GM12878 (cell line): Measurements from ENCODE around the gene KCNIP3. TPM values are rescaled to one million over a fixed set of nuclear protein-coding genes. Genes with fewer than 3 reads are reported as not detected.
A peak's percentile ranks its signal among the peaks of the same experiment; 100 is the strongest.

Experiments used
- ATAC-seq: fragments of 200-7000 bp; cut with Tn5 transposase; 3 replicates; pipeline ENCODE4 v1.9.1; 2020; ENCODE audit warnings: mild to moderate bottlenecking, moderate library complexity
- BruUV-seq: library from RNA; stranded (reverse); fragments of 400-500 nt; replicated peaks from 2 replicates; lab custom pipeline; 2021; lab: Mats Ljungman, UMichigan
- CTCF ChIA-PET: fragments of 300-600 bp; sonication (Branson Sonifier 250); formaldehyde crosslinking; extraction: SDS; loops from one replicate; lab custom pipeline; 2021; ENCODE audit warnings: inconsistent platforms; lab: Yijun Ruan, JAX
- POLR2A ChIA-PET: fragments of 350-600 bp; formaldehyde crosslinking; extraction: SDS; loops from one replicate; lab custom pipeline; 2021; ENCODE audit warnings: inconsistent platforms; lab: Charles Lee
- RAD21 ChIA-PET: fragments of 300-600 bp; sonication (Branson Sonifier 250); formaldehyde crosslinking; loops from one replicate; lab custom pipeline; 2023; ENCODE audit warnings: antibody characterized with exemption; ENCODE audit not compliant: unreplicated experiment; lab: Charles Lee
- SMC1A ChIA-PET: fragments of 300-600 bp; sonication (Branson Sonifier 250); formaldehyde crosslinking; loops from one replicate; lab custom pipeline; 2023; ENCODE audit not compliant: unreplicated experiment, uncharacterized antibody; lab: Charles Lee
- DNase-seq: peaks from one replicate; pipeline ENCODE4 v3.0.0-alpha.2; 2011; ENCODE audit warnings: low read depth, low spot score
- FAIRE-seq: peaks from 3 replicates; lab custom pipeline; 2011; peaks lifted over from hg19 to GRCh38; lab: Jason Lieb, UNC
- H2AFZ ChIP-seq: 2 replicates; pipeline ENCODE4 v1.6.0; 2011; ENCODE audit warnings: low read depth, low read length, control low read depth; ENCODE audit not compliant: control insufficient read depth
- H3K27ac ChIP-seq: 2 replicates; pipeline ENCODE4 v1.5.1; 2011; ENCODE audit warnings: control low read depth; ENCODE audit not compliant: control insufficient read depth, insufficient read depth
- H3K27me3 ChIP-seq, 2 experiments: replicated peaks in 1 of 2; 2 replicates each; pipeline versions ENCODE4 v1.6.0 to v1.6.1; 2011; ENCODE audit warnings: low read length in 1 of 2; ENCODE audit not compliant: control insufficient read depth in 2 of 2, insufficient read depth in 2 of 2
- H3K36me3 ChIP-seq, 2 experiments: 2 replicates each; pipeline ENCODE4 v1.5.1; 2011; ENCODE audit warnings: low read length in 1 of 2; ENCODE audit not compliant: control insufficient read depth in 2 of 2, insufficient read depth in 2 of 2
- H3K4me1 ChIP-seq: 2 replicates; pipeline ENCODE4 v1.6.1; 2011; ENCODE audit warnings: mild to moderate bottlenecking, low read length, moderate library complexity, mixed read lengths; ENCODE audit not compliant: control insufficient read depth, insufficient read depth
- H3K4me2 ChIP-seq: 2 replicates; pipeline ENCODE4 v1.6.0; 2011; ENCODE audit warnings: control low read depth; ENCODE audit not compliant: control insufficient read depth, insufficient read depth
- H3K4me3 ChIP-seq: fragments of 200-600 bp; sonication (generic); 2 replicates; pipeline ENCODE4 v1.5.1; 2016
- H3K79me2 ChIP-seq: 2 replicates; pipeline ENCODE4 v1.6.0; 2011; ENCODE audit warnings: low read length; ENCODE audit not compliant: control insufficient read depth, insufficient read depth
- H3K9ac ChIP-seq: 2 replicates; pipeline ENCODE4 v1.8.0; 2011; ENCODE audit warnings: low read length, control low read depth, mixed read lengths; ENCODE audit not compliant: control insufficient read depth, insufficient read depth
- H3K9me3 ChIP-seq: replicated peaks from 3 replicates; pipeline ENCODE4 v1.5.1; 2011; ENCODE audit warnings: mild to moderate bottlenecking, low read length; ENCODE audit not compliant: control insufficient read depth, insufficient read depth
- H4K20me1 ChIP-seq: 2 replicates; pipeline ENCODE4 v1.6.0; 2011; ENCODE audit not compliant: control insufficient read depth, insufficient read depth
- ATF7 ChIP-seq: fragments of 450-650 bp; IDR thresholded peaks from 2 replicates; pipeline ENCODE4 v1.6.1; 2016; ENCODE audit warnings: low read depth, mild to moderate bottlenecking
- BCLAF1 ChIP-seq: fragments of 450-650 bp; IDR thresholded peaks from 2 replicates; pipeline ENCODE4 v1.6.1; 2017; ENCODE audit warnings: antibody characterized with exemption, mild to moderate bottlenecking, moderate library complexity
- CTCF ChIP-seq, 3 experiments: IDR thresholded peaks in 2 of 3; conservative IDR thresholded peaks in 1 of 3; 2 replicates each; pipeline ENCODE4 v1.5.1; 2011; ENCODE audit warnings: low read depth in 3 of 3, low read length in 3 of 3, mild to moderate bottlenecking in 3 of 3, control low read depth in 2 of 3, moderate library complexity in 2 of 3, inconsistent platforms in 1 of 3, mixed read lengths in 1 of 3; ENCODE audit not compliant: control insufficient read depth in 2 of 3, insufficient read depth in 1 of 3; ENCODE audit errors: extremely low read depth in 1 of 3
- CUX1 ChIP-seq: IDR thresholded peaks from 2 replicates; pipeline ENCODE4 v1.6.1; 2012; ENCODE audit warnings: improper control_type of control experiment, low read depth, low read length; ENCODE audit not compliant: insufficient replicate concordance
- GATAD2B ChIP-seq: fragments of 450-650 bp; conservative IDR thresholded peaks from 2 replicates; pipeline ENCODE4 v1.6.1; 2017; ENCODE audit warnings: low read depth, mild to moderate bottlenecking, moderate library complexity
- HCFC1 ChIP-seq: fragments of 150-350 bp; IDR thresholded peaks from 2 replicates; pipeline ENCODE4 v1.6.1; 2014; ENCODE audit warnings: low read length
- SP1 ChIP-seq: IDR thresholded peaks from one replicate; pipeline ENCODE4 v1.6.1; 2011; ENCODE audit warnings: low read depth, low read length
- SRF ChIP-seq, 2 experiments: IDR thresholded peaks; 2 replicates each; pipeline ENCODE4 v1.6.1; 2011; ENCODE audit warnings: low read depth in 2 of 2, low read length in 2 of 2, mild to moderate bottlenecking in 1 of 2, moderate library complexity in 1 of 2
- TAF1 ChIP-seq: IDR thresholded peaks from 2 replicates; pipeline ENCODE4 v1.6.1; 2011; ENCODE audit warnings: mild to moderate bottlenecking, low read depth, low read length, borderline replicate concordance
- WGBS: methylation state at CpG from one replicate; pipeline ENCODE4 v1.1.6; 2016; ENCODE audit warnings: low lambda C conversion rate; ENCODE audit not compliant: insufficient replicate concordance, insufficient coverage; ENCODE audit errors: missing lambda C conversion rate; 5-methylcytosine and 5-hydroxymethylcytosine counted together
- in situ Hi-C: fragments of 300-500 bp; cut with MboI; formaldehyde crosslinking; loops from 9 replicates; pipeline ENCODE4 v1.14.3; 2018; ENCODE audit warnings: mixed read lengths
- intact Hi-C: fragments of 100-400 bp; cut with micrococcal nuclease; formaldehyde crosslinking; loops from one replicate; pipeline ENCODE4 v1.14.2; 2022; ENCODE audit not compliant: unreplicated experiment
- polyA plus RNA-seq, 11 experiments: library from polyadenylated mRNA; depleted of rRNA in 4 of 11; unstranded in 6 of 11; stranded (reverse) in 5 of 11; fragments of >200 nt; fragmentation: Nextera tagmentation in 4 of 11; fragmentation: Illumina TruSeq in 1 of 11; extraction: Ambion mirVana in 4 of 11; extraction: Trizol in 1 of 11; gene quantifications; 1 replicate in 1 of 11; 2 replicates in 10 of 11; pipeline versions ENCODE4 v1.2.1 to v1.2.3, GENCODE V29; 2011 to 2016; ENCODE audit warnings: inconsistent platforms in 2 of 11, missing spikeins in 2 of 11, low read depth in 1 of 11
- total RNA-seq, 4 experiments: library from RNA; depleted of rRNA in 3 of 4; stranded (reverse); fragments of >200 nt in 3 of 4; fragmentation: Illumina TruSeq in 1 of 4; extraction: Trizol in 1 of 4; gene quantifications; 2 replicates each; pipeline versions ENCODE4 v1.2.1 to v1.2.3, GENCODE V29; 2013 to 2021

KCNIP3 gene
- total and polyA plus RNA-seq, 10 of the 15 experiments (the other 5 are each of a cell fraction or from before 2014, with no cell fraction given): not detected

- RAD21 ChIA-PET: no interaction called here
- SMC1A ChIA-PET: interaction anchor here (1.3 kb wide), 1 partner anchor 42 kb away, joined by 4 read pairs; no protein-coding TSS in a partner anchor
- DNase-seq: no peak
- POLR2A ChIA-PET: no interaction called here
- no peak; the same call in 2 of the 3 replicates for ATAC-seq
- 9% methylated on average over 27 of the region's 88 CpGs for WGBS
- H3K27ac ChIP-seq: no peak overlapping the region
- H3K9ac ChIP-seq: no peak overlapping the region
- H3K9me3 ChIP-seq: no peaks in the 10 kb centered on the region
- no TSS peak for BruUV-seq
- TF ChIP-seq SRF (IDR thresholded peaks at IDR 0.05; ENCODE audit: low read depth in 2 of 2, low read length in 2 of 2): no peak
- TF ChIP-seq HCFC1: no peak
- no peak for TF ChIP-seq SP1
- TF ChIP-seq GATAD2B: no peak
- TF ChIP-seq ATF7: no peak
- no peak for TF ChIP-seq CUX1
- TF ChIP-seq BCLAF1: no peak
- TF ChIP-seq CTCF (IDR thresholded peaks at IDR 0.05 in 2 of 3, conservative IDR thresholded peaks at IDR 0.05 in 1 of 3; ENCODE audit: control insufficient read depth in 2 of 3, extremely low read depth in 1 of 3, insufficient read depth in 1 of 3, low read depth in 3 of 3, low read length in 3 of 3): no peak
- no peak for TF ChIP-seq TAF1
- H3K79me2 ChIP-seq: no peaks in the 10 kb centered on the region
- peaks cover 3% of the 10 kb centered on the region; the same call in 1 of the 2 replicates for H3K4me1 ChIP-seq
- H3K4me2 ChIP-seq: peak overlapping the region; percentile 86
- FAIRE-seq: no peak
- no peak overlapping the region for H3K4me3 ChIP-seq
- intact Hi-C loops: no loop called here
- CTCF ChIA-PET: no interaction called here
- H3K27me3 ChIP-seq: peaks cover 6 to 12% of the 10 kb centered on the region in 2 experiments; a peak in 3 of 4 replicates
- H4K20me1 ChIP-seq: no peaks in the 10 kb centered on the region; the same call in 1 of the 2 replicates
- H3K36me3 ChIP-seq: no peaks in the 10 kb centered on the region
- in situ Hi-C loops: no loop called here
- H2AFZ ChIP-seq: no peak overlapping the region
Measured at GRCh38 chr2:95346231-95346737, 49.1 kb downstream of the KCNIP3 start.
